D721Med (cell line): ENCODE data around the gene LMNB1.

Experiments used
- DNase-seq: peaks from one replicate; pipeline ENCODE4 v3.0.0; 2011; ENCODE audit warnings: low spot score; ENCODE audit not compliant: insufficient read length
- FAIRE-seq: peaks from 2 replicates; lab custom pipeline; 2011; peaks lifted over from hg19 to GRCh38; lab: Jason Lieb, UNC
- CTCF ChIP-seq: IDR thresholded peaks from 2 replicates; pipeline ENCODE4 v1.5.1; 2012; ENCODE audit warnings: mild to moderate bottlenecking, control low read depth; ENCODE audit not compliant: insufficient read depth; ENCODE audit errors: missing control alignments

The LMNB1 gene

GRCh38 chr5:126871441-126871840 is 94.5 kb downstream of the LMNB1 start:
- DNase-seq, result no peak

DNA sequence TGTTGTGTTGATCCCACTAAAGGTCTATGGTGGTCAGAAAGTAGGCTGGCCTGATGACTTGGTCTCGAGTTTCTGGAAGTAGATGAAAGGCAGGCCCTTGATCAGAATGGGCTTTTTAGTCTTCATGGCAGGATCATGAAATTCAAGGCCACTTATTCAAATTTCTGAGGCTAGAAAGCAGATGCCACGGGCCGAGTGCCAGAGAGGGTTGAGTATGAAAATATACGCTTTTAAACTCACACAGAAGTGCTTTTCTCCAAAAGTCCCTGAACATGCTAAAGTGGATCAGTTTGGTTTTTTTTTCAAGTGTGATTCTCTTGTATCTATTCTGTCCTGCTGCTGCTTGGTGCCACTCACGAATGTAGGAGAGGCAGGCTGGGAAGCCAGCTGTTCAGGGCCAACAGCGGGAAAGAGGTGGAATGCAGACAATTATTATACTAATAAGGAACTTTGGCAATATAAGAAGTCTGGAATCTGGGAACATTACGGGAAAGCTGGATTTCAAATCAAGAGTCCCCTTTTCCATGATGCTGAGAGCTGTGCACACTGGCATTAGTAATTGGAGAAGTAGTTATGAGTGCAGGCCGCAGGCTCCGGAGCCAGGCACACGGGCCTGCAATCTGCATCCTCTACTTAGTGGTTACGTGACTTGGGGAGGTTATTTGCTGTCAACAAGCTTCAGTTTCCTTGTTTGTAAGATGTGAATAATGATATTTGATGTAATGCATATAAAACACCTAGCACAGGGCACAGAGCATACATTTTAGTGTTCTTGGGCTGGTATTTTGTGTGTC is 95.8 kb downstream of the LMNB1 start:
- TF ChIP-seq CTCF, result no peak
- no peak for DNase-seq
- FAIRE-seq, result no peak

More at GRCh38 chr5:126871441-126871840, 94.5 kb downstream of the LMNB1 start:
- TF ChIP-seq CTCF, result no peak
- FAIRE-seq, result no peak

- DNase-seq (no peak), FAIRE-seq (no peak)
- TF ChIP-seq CTCF, result no peak
These were observed 98.4 kb downstream of the LMNB1 start for GRCh38 chr5:126875303-126875785.

DNA sequence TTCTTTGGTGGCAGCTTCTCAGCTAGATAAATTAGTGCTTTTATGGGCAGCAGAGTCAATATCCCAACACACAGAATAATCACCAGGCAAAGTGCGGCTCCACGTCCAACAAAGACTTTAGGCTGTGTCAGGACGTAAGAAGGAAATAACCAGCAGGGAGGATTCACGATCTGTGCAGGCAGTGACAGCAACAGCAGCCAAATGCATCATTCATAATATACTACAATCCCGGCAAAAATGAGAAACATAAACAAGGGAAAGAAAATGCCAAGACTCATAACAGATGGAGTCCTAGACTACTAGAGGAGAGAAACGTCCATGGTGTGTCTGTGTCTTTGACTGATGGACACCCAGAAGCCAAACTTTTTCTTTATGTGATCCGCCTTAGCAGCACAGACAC is 100.7 kb downstream of the LMNB1 start:
- DNase-seq (no peak), FAIRE-seq (no peak)
- TF ChIP-seq CTCF, result no peak

DNA sequence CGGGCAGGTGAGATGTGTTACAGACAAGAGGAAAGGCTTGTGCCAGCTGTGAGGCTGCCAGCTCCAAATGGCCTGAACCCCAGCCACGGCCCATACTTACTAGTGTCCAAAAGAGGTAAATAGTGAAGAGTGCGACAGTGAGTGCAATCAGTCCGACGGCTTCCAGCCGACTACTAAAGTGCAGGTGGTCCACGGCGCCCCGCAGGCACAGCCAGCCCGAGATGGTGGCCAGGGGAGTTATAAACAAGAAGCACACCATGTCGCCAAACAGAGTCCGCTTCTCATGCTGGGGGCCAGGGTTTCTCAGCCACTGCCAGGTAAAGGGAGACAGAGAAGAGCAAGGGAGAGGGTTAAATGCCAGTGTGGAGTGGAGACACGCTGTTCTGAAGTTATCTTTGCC is 101.1 kb downstream of the LMNB1 start:
- DNase-seq (no peak), FAIRE-seq (no peak)
- TF ChIP-seq CTCF, result no peak

- DNase-seq, result no peak
- TF ChIP-seq CTCF, result no peak
- FAIRE-seq, result no peak
These were observed 101.7 kb downstream of the LMNB1 start for GRCh38 chr5:126878634-126879033.
